GM12801 (cell line): ENCODE results near the gene DUSP10.

ENCODE experiments used
- TF ChIP-seq, protein P1 (sequence below): IDR thresholded peaks from one replicate; pipeline ENCODE4 v1.5.1; 2011; ENCODE audit warnings: control low read depth; ENCODE audit not compliant: insufficient read length; ENCODE audit errors: extremely low read depth

The DUSP10 gene

DNA sequence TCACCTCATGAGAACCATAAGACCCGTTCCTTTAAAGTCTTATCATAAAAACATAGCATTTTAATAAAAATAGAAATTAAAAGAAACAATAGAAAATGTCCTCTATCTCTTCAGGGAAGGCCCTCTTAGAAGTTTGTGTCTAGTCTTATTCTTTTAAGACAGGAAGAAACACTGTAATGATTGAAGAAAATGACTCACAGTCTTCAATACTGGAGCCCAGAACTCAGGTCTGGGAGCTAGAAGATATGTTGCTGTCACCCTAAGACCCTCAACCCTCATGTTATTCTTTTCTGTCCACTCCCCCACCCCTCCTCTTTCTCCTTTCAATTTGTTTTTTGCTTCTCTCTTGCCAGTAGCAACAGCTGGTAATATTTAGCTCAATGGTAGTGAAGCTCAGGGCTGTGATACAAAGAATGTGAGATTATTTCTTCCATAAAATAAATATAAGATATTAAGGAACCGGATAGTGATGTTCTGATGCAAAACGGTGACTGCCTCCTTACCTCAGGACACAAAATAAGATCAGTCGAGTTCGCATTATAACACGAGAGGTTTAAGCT lies 12.0 kb downstream of the DUSP10 start:
- TF ChIP-seq, protein P1, sequence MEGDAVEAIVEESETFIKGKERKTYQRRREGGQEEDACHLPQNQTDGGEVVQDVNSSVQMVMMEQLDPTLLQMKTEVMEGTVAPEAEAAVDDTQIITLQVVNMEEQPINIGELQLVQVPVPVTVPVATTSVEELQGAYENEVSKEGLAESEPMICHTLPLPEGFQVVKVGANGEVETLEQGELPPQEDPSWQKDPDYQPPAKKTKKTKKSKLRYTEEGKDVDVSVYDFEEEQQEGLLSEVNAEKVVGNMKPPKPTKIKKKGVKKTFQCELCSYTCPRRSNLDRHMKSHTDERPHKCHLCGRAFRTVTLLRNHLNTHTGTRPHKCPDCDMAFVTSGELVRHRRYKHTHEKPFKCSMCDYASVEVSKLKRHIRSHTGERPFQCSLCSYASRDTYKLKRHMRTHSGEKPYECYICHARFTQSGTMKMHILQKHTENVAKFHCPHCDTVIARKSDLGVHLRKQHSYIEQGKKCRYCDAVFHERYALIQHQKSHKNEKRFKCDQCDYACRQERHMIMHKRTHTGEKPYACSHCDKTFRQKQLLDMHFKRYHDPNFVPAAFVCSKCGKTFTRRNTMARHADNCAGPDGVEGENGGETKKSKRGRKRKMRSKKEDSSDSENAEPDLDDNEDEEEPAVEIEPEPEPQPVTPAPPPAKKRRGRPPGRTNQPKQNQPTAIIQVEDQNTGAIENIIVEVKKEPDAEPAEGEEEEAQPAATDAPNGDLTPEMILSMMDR, result no peak

DNA sequence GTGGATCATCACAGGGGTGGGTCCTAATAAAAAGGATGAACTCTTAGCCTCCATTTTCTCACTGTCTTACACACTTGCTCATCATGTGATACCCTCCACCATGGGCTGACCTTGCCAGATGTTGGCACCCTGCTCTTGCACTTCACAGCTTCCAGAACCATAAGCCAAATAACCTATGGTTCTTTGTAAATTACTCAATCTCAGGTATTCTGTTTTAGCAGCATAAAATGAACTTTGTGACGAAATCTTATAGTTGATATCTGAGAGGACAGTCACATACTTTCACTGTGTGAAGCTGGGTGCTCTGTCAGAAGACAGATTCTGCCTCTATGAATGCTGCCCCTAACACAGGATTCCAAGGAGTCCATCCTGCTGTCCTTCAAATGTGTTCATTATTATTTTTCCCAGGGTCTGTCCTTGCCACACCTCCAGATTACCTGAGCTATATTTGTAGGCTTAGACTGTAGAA lies 13.8 kb downstream of the DUSP10 start:
- TF ChIP-seq, protein P1, result no peak

DNA sequence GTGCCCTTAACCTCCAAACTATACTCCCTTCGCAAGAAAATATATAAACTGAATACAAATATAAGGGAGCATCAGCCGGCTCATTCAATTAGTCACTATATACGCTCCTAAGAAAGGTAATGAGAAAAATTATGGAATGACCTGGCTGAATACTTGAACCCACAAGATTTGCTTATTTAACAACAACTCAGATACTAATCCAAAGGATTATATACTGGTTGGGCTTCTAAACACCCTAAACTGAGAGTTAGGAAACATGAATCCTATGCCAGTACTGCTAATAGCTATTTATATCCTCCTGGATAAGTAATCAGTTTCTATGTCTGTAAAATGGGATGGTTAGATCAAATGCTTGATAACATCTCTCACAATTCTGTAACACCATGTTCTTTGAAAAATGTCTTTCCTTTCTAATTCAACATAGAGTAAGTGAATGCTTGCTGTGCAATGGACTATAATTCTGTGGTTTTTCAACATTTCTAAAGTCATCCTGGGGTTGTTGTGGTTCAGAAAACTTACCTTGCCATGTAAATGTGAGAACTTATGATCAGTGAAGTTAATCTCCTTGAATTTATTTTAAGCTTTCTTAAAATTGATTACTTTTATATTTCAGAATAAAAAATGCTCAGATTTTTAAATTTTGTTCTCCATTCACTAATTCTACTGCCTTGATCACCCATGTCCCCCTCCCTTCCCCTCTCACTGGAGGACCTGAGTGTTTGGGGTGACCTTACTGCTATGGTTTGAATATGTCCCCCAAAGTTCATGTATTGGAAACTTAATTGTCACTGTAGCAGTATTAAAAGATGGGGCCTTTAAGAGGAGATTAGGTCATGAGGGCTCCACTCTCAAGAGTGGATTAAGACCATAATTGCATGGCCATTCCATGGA lies 14.5 kb downstream of the DUSP10 start:
- TF ChIP-seq, protein P1, result no peak

DNA sequence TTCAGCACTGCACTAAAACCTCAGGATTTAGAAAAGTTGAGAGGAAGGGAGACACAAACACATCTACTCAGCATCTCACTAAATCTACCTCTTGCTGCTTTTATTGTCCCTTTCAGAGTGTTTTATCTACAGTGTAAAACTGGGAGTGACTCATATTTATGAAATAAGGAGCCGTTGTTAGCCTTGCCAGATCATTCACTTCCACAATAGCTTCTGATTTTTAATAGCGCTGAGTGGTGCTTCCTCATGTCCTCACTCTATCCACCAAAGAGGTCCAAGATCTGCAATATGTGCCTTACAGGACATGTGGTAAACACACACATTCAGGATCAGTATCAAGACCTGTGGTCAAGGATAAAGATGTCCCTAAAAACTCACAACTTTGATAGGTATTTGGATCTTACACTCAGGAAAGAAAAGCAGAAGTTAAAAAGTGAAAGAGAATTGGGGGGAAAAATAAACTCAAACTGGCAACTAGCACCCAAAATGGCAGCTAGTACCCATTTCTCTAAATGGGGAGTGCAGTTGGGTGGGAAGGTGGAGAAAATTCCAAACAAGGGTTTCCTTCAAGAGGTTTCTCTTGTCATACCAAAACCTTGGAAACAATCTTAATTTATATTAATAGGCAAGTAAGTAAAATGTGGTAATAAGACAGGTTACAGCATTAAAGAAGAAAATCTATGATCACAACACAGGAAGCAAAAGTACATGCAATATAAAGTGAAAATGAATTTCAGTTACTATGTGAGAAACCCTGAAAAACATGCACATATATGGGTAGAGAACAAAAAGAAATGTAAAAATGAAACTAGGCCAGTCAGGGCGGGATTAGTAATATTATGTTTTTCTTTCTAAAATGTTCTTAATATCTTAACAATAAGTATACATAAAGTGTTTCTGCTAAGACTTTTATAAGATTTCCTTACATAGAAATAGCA lies 15.9 kb downstream of the DUSP10 start:
- TF ChIP-seq, protein P1, result no peak

DNA sequence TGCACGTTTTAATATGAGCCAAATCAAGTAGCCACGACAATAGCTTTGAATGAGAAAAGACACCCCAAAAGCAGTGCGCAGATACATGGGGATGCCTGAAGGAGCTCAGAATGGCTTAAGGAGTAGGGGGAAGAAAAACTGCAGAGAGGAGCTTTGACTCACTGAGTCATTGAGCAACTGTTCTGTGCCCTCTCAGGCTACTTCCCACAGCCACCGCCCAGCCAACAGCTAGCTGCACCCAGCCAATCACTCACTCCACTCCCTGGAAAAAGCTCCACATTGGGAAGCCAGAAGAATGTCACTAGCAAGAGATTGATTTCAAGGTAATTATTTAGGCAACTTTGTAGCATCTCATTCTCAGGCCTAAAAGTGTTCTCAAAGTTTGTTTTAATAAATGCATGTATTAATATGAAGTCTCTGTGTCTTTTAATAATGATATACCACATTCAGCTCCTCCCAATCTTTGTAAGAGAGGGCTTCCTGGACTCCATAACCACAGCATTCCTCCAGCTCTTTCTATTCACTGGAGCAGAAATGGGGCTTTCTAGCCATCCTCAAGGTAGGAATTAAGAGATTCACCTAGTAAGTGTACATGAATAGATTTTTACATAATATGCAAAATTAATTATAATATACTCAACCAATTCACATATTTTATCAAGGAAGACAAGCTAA lies 16.8 kb downstream of the DUSP10 start:
- TF ChIP-seq, protein P1, result no peak

DNA sequence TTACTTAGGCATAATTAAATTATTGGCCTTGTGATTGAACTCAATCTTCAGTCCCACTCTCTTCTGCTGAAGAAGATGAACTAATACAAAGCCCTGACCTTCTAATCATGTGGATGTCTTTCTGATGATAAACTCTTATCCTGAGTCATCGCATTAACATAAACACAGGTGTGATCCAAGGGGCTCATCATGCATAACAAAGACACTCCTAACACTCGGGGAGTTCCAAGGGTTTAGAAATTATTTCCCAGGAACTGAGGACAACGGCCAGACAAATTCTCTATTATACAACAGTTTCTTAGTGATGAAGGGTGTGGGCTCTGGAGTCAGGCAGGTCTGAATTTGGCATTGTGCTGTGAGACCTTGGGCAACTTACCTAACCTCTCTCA lies 18.0 kb downstream of the DUSP10 start:
- TF ChIP-seq, protein P1, result no peak
